Measurements from ENCODE around the gene TTC28.
"Not testable (repeated sequence)": the region's sequence is repeated elsewhere in the genome, so short reads cannot be mapped to it uniquely, and the experiment has no call there.

TTC28 gene

DNA sequence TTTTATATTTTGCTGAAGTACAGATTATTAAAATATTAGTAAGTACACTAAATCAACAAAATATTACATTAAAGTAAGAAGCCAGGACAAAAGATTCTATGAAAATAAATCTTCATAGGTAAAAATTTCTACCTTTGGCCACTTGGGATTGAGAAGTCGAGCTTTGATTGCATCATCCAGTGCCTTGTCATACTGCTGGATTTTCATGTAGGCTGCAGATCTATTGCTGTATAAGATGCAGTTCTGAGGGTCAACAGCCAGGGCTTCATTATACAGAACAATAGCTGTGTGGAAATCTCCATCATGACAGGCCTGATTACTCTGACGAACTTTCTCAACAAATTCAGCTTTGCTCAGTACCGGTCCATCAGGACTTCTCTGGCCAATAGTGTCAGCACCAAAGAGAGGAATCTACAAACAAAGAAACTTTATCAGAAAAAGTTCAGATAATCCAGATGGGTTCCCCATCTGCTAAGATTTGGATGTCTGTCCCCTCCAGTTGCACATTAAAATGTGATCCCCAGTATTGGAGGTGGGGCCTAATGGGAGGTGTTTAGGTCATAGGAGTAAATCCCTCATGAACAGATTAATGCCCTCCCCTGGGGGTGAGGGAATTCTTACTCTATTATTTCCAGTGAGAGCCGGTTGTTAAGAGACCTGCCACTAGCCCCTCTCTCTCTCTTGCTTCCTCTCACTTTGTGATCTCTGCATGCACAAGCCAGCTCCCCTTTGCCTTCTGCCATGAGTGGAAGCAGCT, 50.0 kb downstream of the TTC28 start:
- TF ChIP-seq, protein P1, sequence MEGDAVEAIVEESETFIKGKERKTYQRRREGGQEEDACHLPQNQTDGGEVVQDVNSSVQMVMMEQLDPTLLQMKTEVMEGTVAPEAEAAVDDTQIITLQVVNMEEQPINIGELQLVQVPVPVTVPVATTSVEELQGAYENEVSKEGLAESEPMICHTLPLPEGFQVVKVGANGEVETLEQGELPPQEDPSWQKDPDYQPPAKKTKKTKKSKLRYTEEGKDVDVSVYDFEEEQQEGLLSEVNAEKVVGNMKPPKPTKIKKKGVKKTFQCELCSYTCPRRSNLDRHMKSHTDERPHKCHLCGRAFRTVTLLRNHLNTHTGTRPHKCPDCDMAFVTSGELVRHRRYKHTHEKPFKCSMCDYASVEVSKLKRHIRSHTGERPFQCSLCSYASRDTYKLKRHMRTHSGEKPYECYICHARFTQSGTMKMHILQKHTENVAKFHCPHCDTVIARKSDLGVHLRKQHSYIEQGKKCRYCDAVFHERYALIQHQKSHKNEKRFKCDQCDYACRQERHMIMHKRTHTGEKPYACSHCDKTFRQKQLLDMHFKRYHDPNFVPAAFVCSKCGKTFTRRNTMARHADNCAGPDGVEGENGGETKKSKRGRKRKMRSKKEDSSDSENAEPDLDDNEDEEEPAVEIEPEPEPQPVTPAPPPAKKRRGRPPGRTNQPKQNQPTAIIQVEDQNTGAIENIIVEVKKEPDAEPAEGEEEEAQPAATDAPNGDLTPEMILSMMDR (IDR thresholded peaks at IDR 0.05; ENCODE audit: extremely low read depth, missing control alignments), result no peak
- no peak for DNase-seq (ENCODE audit: low spot score)

DNA sequence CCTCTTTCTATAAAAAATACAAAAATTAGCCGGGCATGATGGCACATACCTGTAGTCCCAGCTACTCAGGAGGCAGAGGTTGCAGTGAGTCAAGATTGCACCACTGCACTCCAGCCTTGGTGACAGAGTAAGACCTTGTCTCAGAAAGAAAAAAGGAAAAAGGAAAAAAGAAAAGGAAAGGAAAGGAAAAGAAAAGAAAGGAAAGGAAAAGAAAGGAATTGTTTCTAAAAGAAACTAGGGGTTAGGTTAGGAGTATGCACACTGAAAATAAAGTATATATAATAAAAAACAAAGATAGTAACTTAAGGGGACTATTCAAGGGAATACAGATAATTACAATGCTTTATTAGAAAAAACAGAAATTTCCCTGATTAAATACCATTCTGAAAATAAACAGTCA, 50.9 kb downstream of the TTC28 start:
- no peak for DNase-seq (ENCODE audit: low spot score)
- TF ChIP-seq, protein P1 (IDR thresholded peaks at IDR 0.05; ENCODE audit: extremely low read depth, missing control alignments), result no peak

DNA sequence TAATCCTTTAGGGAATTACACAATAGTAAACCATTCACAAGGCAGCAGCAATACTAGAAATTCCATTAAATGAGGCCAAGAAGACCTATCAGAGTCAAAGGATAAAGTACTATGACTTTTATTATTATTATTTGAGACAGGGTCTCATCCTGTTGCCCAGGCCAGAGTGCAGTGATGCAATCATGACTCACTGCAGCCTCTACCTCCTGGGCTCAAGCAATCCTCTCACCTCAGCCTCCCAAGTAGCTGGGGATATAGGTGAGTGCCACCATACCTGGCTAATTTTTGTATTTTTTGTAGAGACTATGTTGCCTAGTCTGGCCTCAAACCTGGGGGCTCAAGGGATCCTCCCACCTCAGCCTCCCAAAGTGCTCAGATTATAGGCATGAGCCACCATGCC, 51.8 kb downstream of the TTC28 start:
- TF ChIP-seq, protein P1 (IDR thresholded peaks at IDR 0.05; ENCODE audit: extremely low read depth, missing control alignments), result no peak
- no peak for DNase-seq (ENCODE audit: low spot score)

DNA sequence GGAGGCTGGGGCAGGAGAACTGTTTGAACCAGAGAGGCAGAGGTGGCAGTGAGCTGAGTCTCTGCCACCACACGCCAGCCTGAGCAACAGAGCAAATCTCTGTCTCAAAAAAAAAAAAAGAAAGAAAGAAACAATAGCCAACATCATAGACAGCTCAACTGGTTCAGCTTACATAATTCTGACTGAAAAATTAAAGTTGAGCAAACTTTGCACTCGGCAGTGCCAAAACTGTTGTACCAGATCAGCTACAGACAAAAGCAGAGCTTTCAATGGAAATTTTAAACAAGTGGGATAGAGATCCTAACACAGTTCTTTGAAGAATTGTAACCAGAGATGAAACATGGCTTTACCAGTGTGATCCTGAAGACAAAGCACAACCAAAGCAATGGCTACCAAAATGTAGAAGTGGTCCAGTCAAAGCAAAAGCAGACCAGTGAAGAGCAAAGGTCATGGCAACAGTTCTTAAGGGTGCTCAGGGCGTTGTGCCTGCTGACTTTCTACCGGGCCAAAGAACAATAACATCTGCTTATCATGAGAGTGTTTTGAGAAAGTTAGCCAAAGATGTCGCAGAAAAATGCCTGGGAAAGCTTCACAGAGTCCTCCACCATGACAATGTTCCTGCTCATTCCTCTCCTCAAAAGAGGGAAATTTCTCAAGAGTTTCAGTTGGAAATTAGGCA, 59.3 kb downstream of the TTC28 start:
- TF ChIP-seq, protein P1 (IDR thresholded peaks at IDR 0.05; ENCODE audit: extremely low read depth, missing control alignments), result no peak
- DNase-seq (ENCODE audit: low spot score), result no peak

DNA sequence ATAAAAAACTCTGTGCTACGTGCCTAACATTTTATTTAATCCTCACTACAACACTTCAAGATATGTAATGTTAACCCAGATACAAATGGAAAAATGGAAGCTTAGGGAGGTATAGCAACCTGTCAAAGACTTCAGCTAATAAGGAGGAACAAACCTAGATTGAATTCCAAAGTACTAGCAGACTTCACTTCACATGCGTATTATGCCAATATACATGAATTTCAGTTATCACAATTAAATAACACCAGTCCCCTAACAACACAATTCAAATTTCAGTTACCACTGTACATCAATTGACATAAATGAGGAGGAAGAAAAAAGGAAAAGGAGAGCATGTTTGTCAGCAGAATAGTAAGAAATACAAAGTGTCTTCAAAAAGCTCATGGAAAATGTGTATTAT, 60.4 kb downstream of the TTC28 start:
- DNase-seq (ENCODE audit: low spot score), result no peak
- TF ChIP-seq, protein P1 (IDR thresholded peaks at IDR 0.05; ENCODE audit: extremely low read depth, missing control alignments), result no peak

DNA sequence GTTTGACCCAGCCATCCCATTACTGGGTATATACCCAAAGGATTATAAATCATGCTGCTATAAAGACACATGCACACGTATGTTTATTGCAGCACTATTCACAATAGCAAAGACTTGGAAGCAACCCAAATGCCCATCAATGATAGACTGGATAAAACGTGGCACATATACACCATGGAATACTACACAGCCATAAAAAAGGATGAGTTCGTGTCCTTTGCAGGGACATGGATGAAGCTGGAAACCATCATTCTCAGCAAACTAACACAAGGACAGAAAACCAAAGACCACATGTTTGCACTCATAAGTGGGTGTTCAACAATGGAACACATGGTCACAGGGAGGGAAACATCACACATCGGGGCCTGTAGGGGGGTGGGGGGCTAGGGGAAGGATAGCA, 64.2 kb downstream of the TTC28 start:
- not testable (repeated sequence) for DNase-seq (ENCODE audit: low spot score)

DNA sequence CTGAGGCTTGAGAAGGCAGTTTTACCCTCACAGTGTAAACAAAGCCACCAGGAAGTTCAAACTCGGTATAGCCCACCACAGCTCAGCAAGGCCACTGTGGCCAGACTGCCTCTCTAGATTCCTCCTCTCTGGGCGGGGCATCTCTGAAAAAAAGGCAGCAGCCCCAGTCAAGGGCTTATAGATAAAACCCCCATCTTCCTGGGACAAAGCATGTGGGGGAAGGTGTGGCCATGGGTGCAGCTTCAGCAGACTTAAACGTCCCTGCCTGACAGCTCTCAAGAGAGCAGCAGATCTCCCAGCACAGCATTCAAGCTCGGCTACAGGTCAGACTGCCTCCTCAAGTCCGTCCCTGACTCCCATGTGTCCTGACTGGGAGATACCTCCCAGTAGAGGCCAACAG, 69.7 kb downstream of the TTC28 start:
- DNase-seq (ENCODE audit: low spot score), result no peak
- TF ChIP-seq, protein P1 (IDR thresholded peaks at IDR 0.05; ENCODE audit: extremely low read depth, missing control alignments), result no peak

DNA sequence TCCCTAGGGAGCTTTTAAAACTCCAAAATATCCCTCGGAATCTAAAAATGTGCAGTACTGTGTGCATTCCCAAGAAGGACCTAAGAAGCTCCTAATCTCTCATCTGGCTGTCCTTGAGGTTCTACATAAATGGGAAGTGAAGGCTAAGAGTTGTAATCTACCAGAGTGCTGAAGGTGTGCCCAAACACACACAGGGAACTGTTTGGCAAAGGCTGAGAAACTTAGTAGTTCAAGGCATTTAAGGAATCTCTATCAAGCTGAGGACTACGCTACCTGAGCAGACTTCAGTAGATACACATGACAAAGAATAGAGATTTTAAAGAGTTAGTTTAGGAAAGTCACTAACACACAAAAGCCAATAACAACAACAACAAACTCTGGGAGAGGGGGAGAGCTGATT, 71.1 kb downstream of the TTC28 start:
- TF ChIP-seq, protein P1 (IDR thresholded peaks at IDR 0.05; ENCODE audit: extremely low read depth, missing control alignments), result no peak
- no peak for DNase-seq (ENCODE audit: low spot score)

Data from GM20000 (cell line).